ENCODE measurements around the gene ENAH. TPM values are rescaled to one million over a fixed set of nuclear protein-coding genes. Genes with fewer than 3 reads are reported as not detected.

Gene ENAH
- total RNA-seq, 1 experiment from 2014 or later = 100 TPM

- TF ChIP-seq ZNF274 (IDR thresholded peaks at IDR 0.05; ENCODE audit: low read depth, low read length) (no peak), RAD21 (IDR thresholded peaks at IDR 0.05; ENCODE audit: low read depth) (no peak), SP1 (IDR thresholded peaks at IDR 0.05; ENCODE audit: low read depth) (no peak), CEBPB (IDR thresholded peaks at IDR 0.05; ENCODE audit: low read depth) (no peak), JUND (IDR thresholded peaks at IDR 0.05) (no peak), ATF3 (IDR thresholded peaks at IDR 0.05) (no peak), MAX (IDR thresholded peaks at IDR 0.05) (no peak), EZH2 (IDR thresholded peaks at IDR 0.05) (no peak), SRF (IDR thresholded peaks at IDR 0.05; ENCODE audit: low read depth) (no peak), FOSL1 (IDR thresholded peaks at IDR 0.05; ENCODE audit: low read depth) (no peak), SIN3A (IDR thresholded peaks at IDR 0.05; ENCODE audit: low read depth) (no peak), ELF1 (IDR thresholded peaks at IDR 0.05; ENCODE audit: borderline replicate concordance, low read depth) (no peak), TCF7L2 (IDR thresholded peaks at IDR 0.05; ENCODE audit: borderline replicate concordance, extremely low read depth, insufficient read depth, insufficient read length) (no peak), YY1 (IDR thresholded peaks at IDR 0.05; ENCODE audit: extremely low read depth, insufficient replicate concordance, low read depth, low read length) (no peak)
- TF ChIP-seq, protein P1, sequence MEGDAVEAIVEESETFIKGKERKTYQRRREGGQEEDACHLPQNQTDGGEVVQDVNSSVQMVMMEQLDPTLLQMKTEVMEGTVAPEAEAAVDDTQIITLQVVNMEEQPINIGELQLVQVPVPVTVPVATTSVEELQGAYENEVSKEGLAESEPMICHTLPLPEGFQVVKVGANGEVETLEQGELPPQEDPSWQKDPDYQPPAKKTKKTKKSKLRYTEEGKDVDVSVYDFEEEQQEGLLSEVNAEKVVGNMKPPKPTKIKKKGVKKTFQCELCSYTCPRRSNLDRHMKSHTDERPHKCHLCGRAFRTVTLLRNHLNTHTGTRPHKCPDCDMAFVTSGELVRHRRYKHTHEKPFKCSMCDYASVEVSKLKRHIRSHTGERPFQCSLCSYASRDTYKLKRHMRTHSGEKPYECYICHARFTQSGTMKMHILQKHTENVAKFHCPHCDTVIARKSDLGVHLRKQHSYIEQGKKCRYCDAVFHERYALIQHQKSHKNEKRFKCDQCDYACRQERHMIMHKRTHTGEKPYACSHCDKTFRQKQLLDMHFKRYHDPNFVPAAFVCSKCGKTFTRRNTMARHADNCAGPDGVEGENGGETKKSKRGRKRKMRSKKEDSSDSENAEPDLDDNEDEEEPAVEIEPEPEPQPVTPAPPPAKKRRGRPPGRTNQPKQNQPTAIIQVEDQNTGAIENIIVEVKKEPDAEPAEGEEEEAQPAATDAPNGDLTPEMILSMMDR (IDR thresholded peaks at IDR 0.05 in 2 of 3, conservative IDR thresholded peaks at IDR 0.05 in 1 of 3; ENCODE audit: borderline replicate concordance in 1 of 3, insufficient read depth in 1 of 3, low read depth in 2 of 3, low read length in 2 of 3) = no peak
- no peak for DNase-seq (ENCODE audit: low read depth, low spot score)
- ChIA-PET RAD21 (ENCODE audit: low non-redundant PET in 1 of 2, low total read pairs in 2 of 2, uncharacterized antibody in 2 of 2, unreplicated experiment in 2 of 2) (interaction anchor here in 1 of 2 experiments (1.0 kb wide), 1 partner anchor 13 kb away, joined by 3 read pairs; no protein-coding TSS in a partner anchor), CTCF (interaction anchor here (1.1 to 1.8 kb wide), 2 partner anchors 10 to 421 kb away, joined by 3 read pairs; partner anchors contain the start of gene TMEM63A), POLR2A (no interaction called here)
- Histone ChIP-seq H3K9me3 (ENCODE audit: control insufficient read depth in 1 of 2, insufficient read depth in 1 of 2, low read depth in 1 of 2, low read length in 2 of 2) (no peaks in the 10 kb centered on the region), H3K79me2 (ENCODE audit: insufficient read depth, low read length) (no peaks in the 10 kb centered on the region), H3K4me3 (replicated peaks in 1 of 2; ENCODE audit: low read depth in 1 of 2, low read length in 2 of 2) (no peak overlapping the region), H3K36me3 (ENCODE audit: control insufficient read depth in 1 of 2, insufficient read depth in 2 of 2, low read length in 2 of 2) (no peaks in the 10 kb centered on the region), H3K27me3 (ENCODE audit: insufficient read depth, low read length) (no peaks in the 10 kb centered on the region), H3K27ac (ENCODE audit: low read depth, low read length) (no peak overlapping the region), H3K9me2 (ENCODE audit: insufficient read depth) (no peaks in the 10 kb centered on the region), H2AFZ (ENCODE audit: low read depth, low read length, poor library complexity, severe bottlenecking) (no peak overlapping the region), H4K20me1 (ENCODE audit: insufficient read depth) (no peaks in the 10 kb centered on the region), H3K9ac (ENCODE audit: low read length) (no peak overlapping the region), H3K4me1 (ENCODE audit: control insufficient read depth in 1 of 2, insufficient read depth in 2 of 2, low read length in 2 of 2) (peaks cover 8 to 33% of the 10 kb centered on the region in 2 experiments; a peak in 3 of 4 replicates), H3K4me2 (ENCODE audit: low read length) (no peak overlapping the region)
- ATAC-seq = no peak
- BruUV-seq (replicated peaks) = no TSS peak
- intact Hi-C loops (cut with micrococcal nuclease) = no loop called here
These were observed 192.0 kb downstream of the ENAH start for GRCh38 chr1:225460737-225461532.
